Stimulated activated CD4-positive, alpha-beta T cell treated with anti-CD3 and anti-CD28 coated beads, Interleukin-2, amount 100 ng/mL, for 4 hours (primary cell): Measurements from ENCODE around the gene LDOC1.
"Not testable (repeated sequence)": the region's sequence is repeated elsewhere in the genome, so short reads cannot be mapped to it uniquely, and the experiment has no call there.

ENCODE experiments used
- DNase-seq: peaks from one replicate; pipeline ENCODE4 v3.0.0-alpha.2; 2020; ENCODE audit warnings: low read depth

Gene LDOC1

GRCh38 chrX:141176586-141177451 lies at the start of gene LDOC1:
TSS of gene LDOC1 (minus strand) at chrX:141177129. CDS start at chrX:141177021, 108 bp downstream.
- DNase-seq, result peak; percentile 60

- no peak for DNase-seq
Measured at GRCh38 chrX:141221611-141222010, 44.7 kb upstream of the LDOC1 start.

GRCh38 chrX:141220342-141221008 lies 43.5 kb upstream of the LDOC1 start:
- no peak for DNase-seq

GRCh38 chrX:141214196-141214595 lies 37.3 kb upstream of the LDOC1 start:
- DNase-seq, result no peak

- DNase-seq, result no peak
Measured at GRCh38 chrX:141201962-141202361, 25.0 kb upstream of the LDOC1 start.

GRCh38 chrX:141188573-141188972 lies 11.6 kb upstream of the LDOC1 start:
- DNase-seq, result not testable (repeated sequence)

- DNase-seq, result no peak
Measured at GRCh38 chrX:141185366-141185765, 8.4 kb upstream of the LDOC1 start.

GRCh38 chrX:141183000-141183399 lies 6.1 kb upstream of the LDOC1 start:
- DNase-seq, result no peak

- DNase-seq, result no peak
Measured at GRCh38 chrX:141180851-141181250, 3.9 kb upstream of the LDOC1 start.

GRCh38 chrX:141175786-141176185 lies 1.1 kb downstream of the LDOC1 start:
- DNase-seq, result no peak

- DNase-seq, result no peak
Measured at GRCh38 chrX:141164406-141164805, 12.5 kb downstream of the LDOC1 start.

- DNase-seq, result no peak
Measured at GRCh38 chrX:141158084-141158483, 18.8 kb downstream of the LDOC1 start.

GRCh38 chrX:141155231-141155630 lies 21.7 kb downstream of the LDOC1 start:
- DNase-seq, result not testable (repeated sequence)

GRCh38 chrX:141142946-141143345 lies 34.0 kb downstream of the LDOC1 start:
- DNase-seq, result no peak

- no peak for DNase-seq
Measured at GRCh38 chrX:141133272-141133671, 43.7 kb downstream of the LDOC1 start.

GRCh38 chrX:141127146-141127545 lies 49.8 kb downstream of the LDOC1 start:
- DNase-seq, result no peak
